Stimulated activated naive CD4-positive, alpha-beta T cell treated with Interleukin-2 at 50 U/mL for 16 hours (primary cell): ENCODE results near the gene ZNF281.
"Not testable (repeated sequence)": the region's sequence is repeated elsewhere in the genome, so short reads cannot be mapped to it uniquely, and the experiment has no call there.

Experiments
- DNase-seq: peaks from one replicate; lab custom pipeline; 2025; lab: John Stamatoyannopoulos, UW

Gene ZNF281, protein sequence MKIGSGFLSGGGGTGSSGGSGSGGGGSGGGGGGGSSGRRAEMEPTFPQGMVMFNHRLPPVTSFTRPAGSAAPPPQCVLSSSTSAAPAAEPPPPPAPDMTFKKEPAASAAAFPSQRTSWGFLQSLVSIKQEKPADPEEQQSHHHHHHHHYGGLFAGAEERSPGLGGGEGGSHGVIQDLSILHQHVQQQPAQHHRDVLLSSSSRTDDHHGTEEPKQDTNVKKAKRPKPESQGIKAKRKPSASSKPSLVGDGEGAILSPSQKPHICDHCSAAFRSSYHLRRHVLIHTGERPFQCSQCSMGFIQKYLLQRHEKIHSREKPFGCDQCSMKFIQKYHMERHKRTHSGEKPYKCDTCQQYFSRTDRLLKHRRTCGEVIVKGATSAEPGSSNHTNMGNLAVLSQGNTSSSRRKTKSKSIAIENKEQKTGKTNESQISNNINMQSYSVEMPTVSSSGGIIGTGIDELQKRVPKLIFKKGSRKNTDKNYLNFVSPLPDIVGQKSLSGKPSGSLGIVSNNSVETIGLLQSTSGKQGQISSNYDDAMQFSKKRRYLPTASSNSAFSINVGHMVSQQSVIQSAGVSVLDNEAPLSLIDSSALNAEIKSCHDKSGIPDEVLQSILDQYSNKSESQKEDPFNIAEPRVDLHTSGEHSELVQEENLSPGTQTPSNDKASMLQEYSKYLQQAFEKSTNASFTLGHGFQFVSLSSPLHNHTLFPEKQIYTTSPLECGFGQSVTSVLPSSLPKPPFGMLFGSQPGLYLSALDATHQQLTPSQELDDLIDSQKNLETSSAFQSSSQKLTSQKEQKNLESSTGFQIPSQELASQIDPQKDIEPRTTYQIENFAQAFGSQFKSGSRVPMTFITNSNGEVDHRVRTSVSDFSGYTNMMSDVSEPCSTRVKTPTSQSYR

DNA sequence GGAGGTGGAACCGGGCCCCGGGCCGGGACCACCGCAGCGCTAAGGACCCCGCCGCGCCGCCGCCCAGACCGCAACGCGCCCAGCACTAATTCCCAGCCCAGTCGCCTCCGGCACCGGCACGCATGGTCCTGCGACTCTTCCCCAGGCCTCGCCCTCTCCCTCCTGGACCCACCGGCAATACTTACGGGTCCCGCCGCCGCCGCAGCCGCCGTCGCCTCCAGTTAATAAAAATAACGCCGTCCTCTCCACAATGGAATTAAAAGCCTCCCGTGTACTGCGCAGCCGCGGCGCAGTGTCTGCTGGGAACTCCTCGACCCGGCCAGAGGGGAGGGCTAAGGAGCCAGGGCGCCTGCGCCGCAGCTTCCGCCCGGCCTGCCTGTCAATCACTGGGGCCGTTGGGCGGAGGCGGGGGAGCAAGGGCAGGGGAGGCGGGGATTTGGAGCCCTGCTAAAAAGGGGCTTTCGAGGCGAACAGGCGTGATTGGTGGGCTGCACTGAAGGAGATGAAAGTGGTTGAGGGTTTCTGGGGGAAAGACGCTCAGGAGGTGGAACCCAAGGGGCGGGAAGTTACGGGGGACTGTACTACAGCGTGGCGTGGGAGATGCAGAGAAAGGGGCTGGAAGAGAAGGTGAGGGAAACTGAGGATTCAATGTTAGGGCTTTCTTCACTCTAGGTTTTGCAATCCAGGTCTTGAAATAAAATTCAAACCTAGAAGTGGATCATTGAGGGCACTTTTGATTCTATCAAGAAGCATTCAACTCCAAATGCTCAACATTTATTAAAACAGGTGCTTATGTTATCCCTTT lies at the start of gene ZNF281:
TSS of gene ZNF281 (minus strand) at position 276 of the 805 bp plus-strand sequence. CDS start 331 bp downstream, outside the sequence.
- peak; percentile 94 for DNase-seq

DNA sequence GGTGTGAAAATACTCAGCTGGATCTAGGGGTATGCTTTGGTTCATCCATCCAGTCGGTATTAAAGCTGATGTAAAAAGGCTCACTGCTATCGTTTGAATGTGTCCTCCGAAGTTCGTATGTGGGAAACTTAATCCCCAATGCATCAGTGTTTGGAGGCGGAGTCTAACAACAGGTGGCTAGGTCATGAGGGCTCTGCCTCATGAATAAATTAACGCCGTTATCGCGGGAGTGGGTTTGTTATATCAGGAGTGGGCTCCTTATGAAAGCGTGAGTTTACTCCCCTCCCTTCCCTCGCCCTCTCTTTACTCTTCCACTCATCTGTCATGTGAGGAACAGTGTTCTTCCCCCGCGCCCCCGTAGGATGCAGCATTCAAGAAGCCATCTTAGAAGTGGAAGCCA lies 48.9 kb upstream of the ZNF281 start:
- no peak for DNase-seq

DNA sequence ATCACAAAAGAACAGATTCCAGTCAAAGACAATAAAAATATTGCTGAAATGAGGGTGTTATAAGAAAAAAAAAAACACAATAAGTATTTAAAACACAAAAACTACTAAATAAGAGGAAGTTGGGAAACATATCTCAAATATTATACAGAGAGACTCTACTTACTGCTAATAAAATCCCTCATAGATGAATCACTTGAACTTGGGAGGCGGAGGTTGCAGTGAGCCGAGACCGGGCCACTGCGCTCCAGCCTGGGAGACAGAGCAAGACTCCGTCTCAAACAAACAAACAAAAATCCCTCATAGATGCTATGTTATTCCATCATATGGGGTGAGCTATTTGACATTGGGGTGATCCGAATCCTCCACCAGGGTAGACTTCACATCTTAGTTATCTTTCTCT lies 48.0 kb upstream of the ZNF281 start:
- DNase-seq, result no peak

DNA sequence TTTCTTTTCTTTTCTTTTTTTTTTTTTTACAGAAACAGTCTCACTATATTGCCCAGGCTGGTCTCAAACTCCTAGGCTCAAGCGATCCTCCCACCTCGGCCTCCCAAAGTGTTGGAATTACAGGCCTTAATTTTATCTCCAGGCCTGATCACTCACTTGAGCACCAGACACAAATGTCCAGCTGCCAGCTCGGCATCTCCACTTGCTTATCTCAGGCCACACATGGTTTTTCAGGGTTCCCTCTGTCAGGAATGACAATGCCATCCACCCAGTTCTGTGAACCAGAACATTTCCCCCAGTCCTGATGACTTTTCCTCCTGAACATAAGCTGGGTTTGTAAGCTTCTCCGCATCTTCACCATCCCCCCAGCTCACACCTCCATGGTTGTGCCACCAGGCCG lies 44.6 kb upstream of the ZNF281 start:
- DNase-seq, result no peak

DNA sequence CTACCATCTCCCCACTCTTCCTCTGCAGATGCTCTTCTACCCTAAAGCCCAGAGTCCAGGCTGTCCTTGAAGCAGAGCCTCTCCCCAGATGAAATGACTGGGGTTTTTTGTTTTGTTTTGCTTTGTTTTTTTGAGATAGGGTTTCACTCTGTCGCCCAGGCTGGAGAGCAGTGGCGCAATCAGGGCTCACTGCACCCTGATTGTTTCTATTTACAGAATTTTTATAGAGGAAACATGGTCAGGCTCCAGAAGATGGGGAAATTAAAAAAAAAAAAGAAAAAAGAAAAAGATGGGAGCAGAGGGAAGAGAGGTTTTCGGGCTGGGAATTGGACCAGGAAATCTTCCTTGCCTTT lies 43.7 kb upstream of the ZNF281 start:
- no peak for DNase-seq

DNA sequence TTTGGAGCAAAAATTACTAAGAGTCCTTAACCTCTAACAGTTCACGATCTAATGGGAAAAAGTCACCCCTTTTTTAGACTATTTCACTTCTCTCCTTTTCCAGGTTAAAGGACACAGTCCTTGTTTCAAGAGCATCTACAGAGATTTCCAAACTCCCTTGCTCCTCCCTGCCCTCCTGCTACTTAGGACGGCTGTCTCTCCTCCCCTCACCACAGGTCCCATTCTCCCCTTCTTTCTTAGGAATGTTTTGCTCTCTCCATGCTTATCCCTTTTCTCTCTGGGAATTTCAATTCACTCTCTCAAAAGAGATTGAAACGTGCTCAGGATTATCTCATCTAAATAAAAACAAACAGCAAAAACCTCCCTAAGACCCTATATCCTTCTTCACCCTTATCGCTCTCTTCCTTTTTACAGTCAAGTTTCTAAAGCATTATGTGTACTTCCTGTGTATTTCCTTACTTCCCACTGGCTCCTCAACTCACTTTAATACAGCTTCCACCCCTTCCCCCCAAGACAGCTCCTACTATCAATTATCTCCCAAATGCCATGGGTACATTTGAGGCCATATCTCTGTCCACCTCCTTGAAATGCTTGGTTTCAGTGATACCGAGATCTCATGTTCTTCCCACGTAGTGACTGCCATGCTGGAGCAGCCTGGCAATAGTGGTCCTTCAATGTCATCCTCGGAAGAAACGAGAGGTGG lies 43.2 kb upstream of the ZNF281 start:
- no peak for DNase-seq

DNA sequence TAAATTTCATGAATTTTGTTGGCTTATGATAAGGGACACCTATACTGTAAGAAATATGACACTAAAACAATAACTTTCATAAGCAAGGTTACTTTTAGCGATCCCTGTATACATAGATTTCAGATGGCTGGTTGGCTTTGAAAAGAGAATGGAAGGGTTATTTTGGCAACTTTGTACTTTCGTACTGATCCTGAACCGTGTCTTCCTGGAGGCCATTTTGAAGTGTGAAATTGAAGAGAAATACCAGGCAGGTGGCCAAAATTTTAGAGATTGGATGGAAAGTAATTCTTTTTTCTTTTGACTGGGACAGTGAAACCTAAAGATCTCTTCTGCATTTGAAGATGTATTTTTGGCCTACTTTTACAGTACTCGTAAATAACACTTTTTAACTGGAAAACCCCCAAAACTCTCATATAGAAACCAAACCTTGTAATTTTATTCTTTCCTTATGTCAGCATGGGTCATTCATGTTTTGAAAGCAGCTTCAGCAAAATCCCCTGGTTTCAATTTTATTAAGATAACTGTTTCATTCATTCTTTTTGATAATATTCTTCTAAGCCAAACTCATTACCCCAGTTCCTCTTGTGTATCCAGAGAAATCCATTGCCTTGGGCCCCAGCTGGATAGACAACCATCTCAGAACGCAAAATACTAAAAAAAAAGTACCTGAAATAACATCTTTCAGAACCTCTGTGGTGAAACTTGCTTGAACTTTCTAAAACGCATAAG lies 38.4 kb upstream of the ZNF281 start:
- no peak for DNase-seq

DNA sequence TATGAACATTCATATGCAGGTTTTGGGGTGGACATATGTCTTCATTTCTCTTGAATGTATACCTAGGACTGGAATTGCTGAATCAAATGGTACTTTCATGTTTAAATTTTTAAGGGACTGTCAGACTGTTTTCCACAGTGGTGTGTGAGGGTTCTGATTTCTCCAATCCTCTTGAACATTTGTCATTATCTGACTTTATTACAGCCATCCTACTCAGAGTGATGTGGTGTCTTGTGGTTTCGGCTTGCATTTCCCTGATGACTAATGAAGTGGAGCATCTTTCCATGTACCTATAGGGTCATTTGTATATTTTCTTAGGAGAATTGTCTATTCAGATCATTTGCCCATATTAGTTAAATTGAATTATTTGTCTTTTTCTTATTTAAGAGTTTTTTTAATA lies 35.4 kb upstream of the ZNF281 start:
- peak; percentile 16 for DNase-seq

DNA sequence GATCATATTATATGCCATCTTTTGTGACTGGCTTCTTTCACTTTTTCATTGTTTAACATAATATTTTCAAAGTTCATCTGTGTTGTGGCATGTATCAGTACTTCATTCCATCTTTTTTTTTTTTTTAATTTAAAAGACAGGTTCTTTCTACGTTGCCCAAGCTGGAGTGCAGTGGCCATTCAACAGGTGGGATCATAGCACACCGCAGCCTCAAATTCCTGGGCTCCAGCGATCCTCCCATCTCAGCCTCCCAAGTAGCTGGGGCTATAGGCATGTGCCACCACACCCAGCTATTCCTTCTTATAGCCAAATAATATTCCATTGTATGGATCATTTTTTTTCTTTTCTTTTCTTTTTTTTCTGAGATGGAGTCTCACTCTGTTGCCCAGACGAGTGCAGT lies 34.6 kb upstream of the ZNF281 start:
- DNase-seq, result no peak

DNA sequence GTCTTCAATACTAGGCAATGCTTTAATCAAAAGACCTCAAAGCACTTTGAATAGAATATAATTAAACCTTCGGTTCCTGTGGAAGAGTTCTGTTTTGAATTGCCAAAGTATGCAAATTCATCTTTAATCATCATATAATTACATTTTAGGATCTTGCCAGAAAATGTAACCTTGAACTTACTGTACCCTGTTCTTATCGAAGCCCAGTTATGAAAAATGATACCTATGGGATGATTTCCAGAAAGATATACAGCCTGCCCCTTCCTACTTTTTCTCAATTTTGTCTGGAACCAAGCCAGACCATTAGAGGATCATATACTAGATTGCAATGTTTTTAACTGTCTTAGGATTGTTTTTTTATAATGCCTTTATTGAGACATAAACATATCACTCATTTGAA lies 34.0 kb upstream of the ZNF281 start:
- DNase-seq, result no peak

DNA sequence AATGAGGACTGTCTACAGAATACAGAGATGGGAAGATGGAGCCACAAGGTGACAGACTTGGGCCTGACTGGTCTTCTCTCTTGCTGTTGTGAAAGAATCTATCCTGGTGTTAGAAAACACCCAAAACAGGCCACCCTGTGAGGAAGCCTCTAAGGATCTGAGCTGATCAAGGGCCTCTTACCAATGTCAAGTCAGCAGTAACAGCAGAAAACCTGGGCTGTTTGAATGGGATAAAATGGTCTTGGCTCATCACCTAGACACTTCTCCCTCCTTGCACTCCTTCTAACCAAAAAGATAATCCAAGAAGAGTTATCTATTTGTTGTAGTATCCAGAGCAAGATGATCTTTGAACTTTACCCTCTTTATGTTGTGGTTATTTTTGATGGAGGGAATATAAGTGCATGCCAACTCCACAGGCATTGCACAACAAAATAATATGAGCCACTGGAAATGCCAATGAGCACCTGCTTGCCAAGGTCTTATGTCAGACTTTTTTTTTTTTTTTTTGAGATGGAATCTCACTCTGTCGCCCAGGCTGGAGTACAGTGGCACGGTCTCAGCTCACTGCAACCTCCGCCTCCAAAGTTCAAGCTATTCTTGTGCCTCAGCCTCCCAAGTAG lies 32.8 kb upstream of the ZNF281 start:
- DNase-seq, result no peak

DNA sequence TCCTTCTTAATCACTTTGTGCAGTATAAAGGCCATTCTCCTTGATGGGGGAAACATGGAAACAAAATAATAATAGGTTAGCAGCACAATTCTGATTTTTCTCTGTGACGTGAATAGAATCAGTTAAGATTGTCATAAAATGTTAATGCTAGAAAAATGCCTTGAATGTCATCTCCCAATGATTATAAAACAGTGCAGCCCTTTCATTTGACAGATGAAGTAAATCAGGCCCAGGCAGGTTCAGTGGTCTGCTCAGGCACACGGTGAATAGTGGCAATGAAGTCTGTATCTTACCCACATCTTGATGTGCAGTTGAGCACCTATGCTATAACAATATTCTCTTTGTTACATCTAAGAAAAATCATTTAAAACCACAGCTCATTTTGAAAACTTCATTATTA lies 32.2 kb upstream of the ZNF281 start:
- no peak for DNase-seq

DNA sequence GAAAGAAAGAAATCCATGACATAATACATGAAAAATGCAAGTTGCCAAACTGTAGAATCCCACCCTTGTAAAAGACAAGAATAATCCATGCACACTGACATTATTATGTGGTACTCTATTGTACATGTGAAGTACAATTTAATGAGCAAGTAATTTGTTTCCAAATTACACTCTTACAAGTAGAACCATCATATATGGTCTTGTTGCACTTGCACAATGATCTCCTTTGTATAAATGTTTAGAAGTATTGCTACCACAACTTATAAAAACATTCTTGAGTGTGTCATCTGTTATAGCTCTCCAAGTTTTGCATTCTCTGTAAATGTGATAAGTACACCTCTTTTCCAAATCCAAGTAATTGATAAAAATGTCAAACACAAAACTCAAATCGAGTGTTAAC lies 29.1 kb upstream of the ZNF281 start:
- no peak for DNase-seq

DNA sequence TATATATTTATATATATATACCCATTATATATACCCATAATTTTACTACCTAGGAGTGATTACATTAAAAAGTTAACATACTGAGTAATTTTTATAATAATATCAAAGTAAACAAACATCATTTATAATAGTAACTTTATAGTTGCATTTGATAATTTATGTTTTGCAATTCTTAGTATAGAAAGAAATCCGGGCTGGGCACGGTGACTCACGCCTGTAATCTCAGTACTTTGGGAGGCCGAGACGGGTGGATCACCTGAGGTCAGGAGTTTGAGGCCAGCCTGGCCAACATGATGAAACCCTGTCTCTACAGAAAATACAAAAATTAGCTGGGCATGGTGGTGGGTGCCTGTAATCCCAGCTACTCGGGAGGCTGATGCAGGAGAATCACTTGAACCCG lies 28.6 kb upstream of the ZNF281 start:
- not testable (repeated sequence) for DNase-seq

DNA sequence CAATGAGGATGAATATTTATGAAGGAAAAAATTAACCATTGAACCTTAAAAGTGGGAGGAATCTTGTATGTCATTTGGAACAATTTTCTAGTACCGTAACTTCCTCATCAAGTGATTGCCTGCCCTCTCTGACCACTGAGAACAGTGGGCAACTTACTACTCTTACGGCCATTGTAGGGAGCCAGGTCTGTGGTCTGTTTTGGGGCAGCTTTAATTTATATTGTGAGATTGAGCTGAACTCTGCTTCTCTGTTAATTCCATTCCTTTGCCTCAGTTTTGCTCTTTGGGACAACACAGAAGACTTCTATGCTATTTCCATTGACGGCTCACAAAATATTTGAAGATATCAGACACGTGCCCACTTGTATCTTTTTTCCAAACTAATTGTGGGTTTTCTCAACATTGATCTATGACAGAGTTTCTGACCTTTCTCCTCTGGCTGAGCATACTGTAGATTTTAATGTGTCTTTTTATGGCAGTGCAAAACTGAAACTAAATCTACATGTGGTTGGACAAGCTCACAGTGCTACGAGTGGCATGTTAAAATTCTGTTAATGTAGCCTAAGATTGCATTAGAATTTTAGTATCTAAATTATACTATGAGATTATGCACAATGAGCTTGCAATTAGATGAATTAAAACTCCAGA lies 27.8 kb upstream of the ZNF281 start:
- no peak for DNase-seq

DNA sequence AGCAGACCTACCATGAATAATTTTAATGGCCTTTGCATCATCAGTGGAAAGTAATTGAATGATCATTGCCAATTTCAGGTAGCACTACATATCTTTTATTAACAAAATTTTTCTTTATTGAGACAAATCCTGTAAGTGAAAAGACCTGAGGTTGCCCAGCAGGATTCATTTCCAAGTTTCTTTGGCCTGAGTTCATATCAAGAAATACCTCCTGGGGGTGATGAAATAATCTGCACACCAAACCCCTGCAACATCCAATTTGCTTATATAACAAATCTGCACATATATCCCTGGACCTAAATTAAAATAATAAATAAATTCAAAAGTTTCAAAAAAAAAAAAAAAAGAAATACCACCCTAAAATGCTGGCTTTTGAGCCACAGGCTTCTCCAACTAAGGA lies 27.3 kb upstream of the ZNF281 start:
- no peak for DNase-seq

DNA sequence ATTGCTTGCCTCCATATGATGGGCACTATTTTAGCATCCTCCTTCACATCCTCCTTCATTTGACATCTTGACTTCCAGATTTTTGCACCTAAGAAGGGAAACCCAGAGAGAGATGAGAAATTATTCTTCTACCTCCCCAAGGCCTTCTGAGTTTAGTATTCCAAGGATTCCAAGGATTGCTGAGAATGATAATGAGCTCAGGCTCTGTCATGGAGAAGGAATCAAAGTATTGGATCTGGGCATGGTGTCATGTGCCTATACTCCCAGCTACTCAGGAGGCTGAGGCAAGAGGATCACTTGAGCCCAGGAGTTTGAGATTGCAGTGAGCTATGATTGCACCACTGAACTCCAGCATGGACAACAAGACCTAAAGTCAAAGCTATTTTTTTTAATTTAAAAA lies 26.6 kb upstream of the ZNF281 start:
- no peak for DNase-seq

DNA sequence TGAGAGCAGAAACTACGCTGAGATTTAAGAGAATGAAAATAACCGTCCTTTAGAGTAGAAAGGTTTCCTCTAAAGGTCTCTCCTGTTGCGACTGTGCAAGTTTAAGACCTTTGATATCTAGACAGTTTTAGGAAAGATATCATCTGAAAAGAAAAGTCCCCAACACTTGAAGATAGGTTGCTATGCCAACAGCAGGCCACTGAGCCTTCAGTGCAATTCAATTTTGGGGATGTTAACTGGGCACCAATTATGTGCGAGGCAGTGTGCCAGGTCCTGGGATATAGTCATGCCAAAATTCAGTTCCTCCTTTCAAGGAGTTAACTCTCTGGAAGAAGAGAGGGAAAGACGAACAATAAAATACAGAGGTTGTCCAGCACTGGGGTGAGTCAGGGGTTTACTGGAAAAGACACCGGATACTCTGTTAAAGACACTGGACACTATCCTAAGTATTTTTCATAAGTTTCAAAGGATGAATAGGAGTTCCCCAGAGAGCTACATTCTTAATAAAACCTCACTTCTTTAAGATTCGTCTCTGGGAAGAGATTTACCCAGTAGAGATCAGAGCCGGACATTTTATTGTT lies 25.5 kb upstream of the ZNF281 start:
- no peak for DNase-seq

DNA sequence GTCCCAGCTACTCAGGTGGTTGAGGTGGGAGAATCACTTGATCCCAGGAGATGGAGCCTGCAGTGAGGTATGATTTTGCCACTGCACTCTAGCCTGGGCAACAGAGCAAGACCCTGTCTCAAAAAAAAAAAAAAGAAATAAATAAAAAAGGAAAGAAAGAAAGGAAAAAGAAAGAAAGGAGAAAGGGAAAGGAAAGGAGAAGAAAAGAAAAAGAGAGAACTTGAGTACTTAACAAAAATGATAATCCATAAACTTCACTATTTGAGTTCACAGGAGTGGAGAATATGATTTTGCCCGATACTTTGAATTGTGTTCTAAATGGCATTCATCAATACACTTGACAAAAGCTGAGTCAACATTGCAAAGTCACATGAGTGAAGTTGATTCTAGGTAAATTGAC lies 23.8 kb upstream of the ZNF281 start:
- DNase-seq, result no peak

DNA sequence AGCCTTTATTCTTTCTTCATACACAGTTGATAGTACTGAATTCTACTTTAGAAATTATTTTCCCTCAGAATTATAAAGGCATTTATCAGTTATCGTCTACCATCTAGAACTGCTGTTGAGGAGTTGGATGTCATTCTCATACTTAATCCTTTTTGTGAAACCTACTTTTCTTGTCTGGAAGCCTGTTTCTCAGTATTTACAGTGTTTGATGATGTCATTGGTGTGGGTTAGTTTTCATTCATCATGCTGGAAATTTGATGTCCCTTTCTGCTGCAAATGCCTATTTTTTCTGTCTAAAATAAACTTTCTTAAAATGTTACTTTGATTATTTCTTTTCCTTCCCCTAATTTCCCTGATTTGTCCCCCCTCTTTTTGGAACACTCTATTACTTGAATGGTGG lies 22.8 kb upstream of the ZNF281 start:
- no peak for DNase-seq
